HG02798 (cell line): ENCODE results near the gene PIBF1.
A peak's percentile ranks its signal among the peaks of the same experiment; 100 is the strongest.

Source experiments
- ATAC-seq: cut with Tn5 transposase; IDR thresholded peaks from one replicate; pipeline ENCODE4 v1.9.1; 2021; ENCODE audit warnings: mild to moderate bottlenecking; ENCODE audit not compliant: unreplicated experiment, poor library complexity

The PIBF1 gene

GRCh38 chr13:73057284-73058063, 275.5 kb downstream of the PIBF1 start:
- no peak for ATAC-seq

DNA sequence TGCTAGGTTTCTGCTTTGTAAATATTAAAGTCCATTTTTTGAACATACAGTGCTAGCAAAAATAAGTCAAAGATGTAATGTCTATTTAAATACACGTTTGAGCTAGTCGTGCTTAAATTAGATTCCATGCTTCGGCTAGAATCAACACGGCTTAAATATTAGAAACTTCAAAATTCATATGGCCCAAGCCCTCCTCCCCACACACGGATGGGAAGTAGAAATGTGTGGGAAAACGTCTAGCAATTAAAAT, 276.1 kb downstream of the PIBF1 start:
- ATAC-seq: no peak

GRCh38 chr13:73058432-73058735, 276.5 kb downstream of the PIBF1 start:
- peak; percentile 17 for ATAC-seq

DNA sequence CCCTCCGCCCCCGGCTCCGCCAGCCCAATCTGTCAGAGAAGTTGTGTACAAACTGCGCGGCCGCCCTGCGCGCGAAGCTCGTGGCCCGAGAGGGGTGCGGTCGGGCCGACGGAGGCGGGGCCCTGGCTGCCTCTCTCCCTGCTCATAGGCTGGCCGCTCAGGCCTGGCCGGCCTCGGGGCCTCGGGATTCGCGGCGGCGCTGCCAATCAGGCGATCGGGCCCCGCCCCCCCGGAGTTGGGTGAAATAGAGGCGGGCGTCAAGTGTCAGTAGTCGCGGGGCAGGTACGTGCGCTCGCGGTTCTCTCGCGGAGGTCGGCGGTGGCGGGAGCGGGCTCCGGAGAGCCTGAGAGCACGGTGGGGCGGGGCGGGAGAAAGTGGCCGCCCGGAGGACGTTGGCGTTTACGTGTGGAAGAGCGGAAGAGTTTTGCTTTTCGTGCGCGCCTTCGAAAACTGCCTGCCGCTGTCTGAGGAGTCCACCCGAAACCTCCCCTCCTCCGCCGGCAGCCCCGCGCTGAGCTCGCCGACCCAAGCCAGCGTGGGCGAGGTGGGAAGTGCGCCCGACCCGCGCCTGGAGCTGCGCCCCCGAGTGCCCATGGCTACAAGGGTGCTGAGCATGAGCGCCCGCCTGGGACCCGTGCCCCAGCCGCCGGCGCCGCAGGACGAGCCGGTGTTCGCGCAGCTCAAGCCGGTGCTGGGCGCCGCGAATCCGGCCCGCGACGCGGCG, 277.0 kb downstream of the PIBF1 start, which contains the start of gene KLF5:
Gene KLF5 (plus strand): TSS at position 270 of the 724 bp plus-strand sequence. CDS start 323 bp downstream, at position 593.
- peak; percentile 99 for ATAC-seq

DNA sequence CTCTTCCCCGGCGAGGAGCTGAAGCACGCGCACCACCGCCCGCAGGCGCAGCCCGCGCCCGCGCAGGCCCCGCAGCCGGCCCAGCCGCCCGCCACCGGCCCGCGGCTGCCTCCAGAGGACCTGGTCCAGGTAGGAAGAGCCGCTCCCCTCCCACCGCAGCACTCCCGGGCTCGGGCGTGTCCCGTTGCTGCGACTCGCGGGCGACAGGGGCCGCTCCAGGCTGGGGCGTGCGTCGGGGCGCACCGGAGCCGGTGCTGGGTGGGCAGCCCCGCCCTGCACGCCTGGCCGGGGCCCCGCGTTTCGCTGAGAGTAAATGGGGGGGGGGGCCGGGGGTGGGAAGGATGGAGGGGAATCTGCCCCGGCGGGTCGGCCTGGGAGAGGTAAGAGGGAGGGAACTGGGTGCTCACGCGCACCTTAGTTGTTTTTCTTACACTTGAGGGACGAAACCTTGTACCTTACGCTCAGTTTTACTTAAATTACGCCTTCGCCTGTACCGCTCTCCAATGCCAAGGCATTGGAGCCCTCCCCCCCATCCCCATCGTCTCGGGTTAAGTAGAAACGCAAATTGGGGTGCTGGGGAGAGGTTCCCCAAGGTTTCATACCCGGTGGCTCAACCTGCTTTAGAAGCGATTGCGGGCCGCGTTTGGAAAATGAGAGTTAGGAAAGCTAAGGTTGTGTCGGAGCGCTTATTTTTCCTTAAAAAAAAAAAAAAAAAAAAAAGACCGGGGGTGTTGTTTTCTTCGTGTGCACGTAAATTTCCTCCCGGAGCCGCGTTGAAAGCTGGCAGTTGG, 277.7 kb downstream of the PIBF1 start:
- peak; percentile 47 for ATAC-seq

DNA sequence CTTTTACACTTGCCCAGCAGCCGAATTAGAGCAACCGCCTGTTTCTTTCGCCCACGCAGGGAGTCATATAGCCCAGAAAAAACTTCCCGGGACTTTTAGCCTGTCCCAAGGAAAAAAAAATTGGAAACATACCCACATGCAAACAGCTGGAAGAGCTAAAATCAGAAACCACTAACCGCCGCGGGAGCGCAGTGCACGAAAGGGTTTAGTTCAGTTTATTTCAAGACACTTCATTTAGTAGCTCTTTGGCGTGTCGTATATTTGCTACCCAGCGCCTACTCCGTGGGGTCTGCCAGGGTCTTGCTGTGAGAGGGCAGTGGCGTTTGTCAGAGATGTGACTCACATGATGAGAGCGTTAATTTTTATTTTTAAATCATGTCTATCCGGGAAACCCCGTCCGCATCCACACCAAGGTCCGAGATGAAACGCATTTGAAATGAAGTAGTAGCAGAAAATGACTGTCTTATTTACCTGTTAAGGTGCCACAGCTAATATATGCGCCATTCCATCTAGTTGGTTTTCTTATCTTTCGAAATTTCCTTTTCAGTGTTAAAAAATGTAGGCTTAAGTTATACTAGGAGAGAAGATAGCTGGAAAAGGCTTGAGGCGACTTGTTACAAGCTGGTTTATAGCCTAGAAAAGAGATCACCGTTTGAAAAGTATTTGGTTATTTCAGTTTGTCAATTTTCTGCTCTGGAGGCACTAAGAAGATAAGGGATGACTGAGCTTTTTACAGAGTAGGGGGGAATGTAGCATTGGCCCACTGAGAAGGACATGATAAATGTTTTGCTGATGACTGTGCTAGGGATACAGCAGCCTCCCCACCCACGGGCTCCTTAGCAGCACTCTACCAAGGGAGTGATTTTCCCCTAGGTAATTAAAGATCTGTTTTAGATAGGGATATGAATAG, 278.6 kb downstream of the PIBF1 start:
- no peak for ATAC-seq

GRCh38 chr13:73061473-73061872, 279.5 kb downstream of the PIBF1 start:
- ATAC-seq: no peak

GRCh38 chr13:73061876-73062275, 279.9 kb downstream of the PIBF1 start:
- ATAC-seq: no peak

DNA sequence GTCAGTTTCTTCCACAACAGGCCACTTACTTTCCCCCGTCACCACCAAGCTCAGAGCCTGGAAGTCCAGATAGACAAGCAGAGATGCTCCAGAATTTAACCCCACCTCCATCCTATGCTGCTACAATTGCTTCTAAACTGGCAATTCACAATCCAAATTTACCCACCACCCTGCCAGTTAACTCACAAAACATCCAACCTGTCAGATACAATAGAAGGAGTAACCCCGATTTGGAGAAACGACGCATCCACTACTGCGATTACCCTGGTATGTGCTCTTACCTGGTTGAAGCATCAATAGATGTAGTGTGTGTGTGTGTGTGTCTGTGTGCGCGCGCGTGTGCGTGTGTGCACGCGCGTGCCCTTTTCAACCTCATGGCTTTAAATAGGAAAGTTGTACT, 280.5 kb downstream of the PIBF1 start:
- ATAC-seq: no peak

DNA sequence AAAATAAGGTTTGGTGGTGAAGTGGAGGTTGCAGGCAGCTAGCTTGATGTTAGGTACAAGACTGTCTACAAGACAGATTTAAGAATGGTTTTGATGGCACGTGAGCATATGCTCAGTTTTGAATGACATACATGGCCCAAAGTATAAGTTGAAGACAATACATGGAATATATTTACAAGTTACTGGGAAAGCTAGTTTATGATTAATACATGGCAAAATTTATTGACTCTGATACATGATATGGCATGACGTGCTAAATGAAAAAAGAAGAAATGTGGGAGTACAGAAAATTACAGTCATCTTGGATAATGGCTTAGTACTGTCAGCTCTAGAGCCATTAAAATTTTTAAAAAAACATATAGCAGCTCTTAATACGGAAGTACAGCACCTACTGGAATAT, 281.2 kb downstream of the PIBF1 start:
- no peak for ATAC-seq

- no peak for ATAC-seq
Measured at GRCh38 chr13:73065036-73065435, 283.1 kb downstream of the PIBF1 start.

DNA sequence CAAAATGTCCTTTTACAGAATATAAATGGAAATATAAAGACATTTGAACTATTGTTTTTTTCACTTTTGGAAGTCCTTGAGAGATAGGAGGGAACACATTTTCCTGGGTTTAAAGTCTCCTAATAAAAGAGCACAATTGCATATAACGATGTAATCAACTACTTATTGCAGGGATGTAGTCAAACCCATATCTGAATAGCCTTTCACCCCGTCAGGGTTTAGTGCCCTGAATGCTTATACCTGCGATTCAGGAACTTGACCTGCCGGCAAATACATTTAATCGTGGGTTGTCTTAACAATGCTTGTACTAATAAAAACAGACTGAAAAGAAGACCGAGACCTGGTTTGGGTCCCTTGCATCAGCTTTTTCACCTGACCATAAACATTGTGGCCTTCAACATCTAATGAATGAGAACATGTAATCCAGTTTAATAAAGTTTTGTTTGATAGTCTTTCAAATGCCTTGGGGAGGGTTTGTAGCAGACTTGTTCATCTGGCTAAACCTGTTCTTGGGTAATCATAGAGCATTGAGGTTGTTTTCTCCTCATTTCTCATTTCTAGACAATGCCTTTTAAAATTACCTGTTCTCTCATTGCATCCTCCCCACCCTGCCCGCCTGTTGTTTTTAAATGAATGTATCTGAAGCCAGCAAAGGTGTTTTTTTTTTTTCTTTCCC, 283.9 kb downstream of the PIBF1 start:
- ATAC-seq: no peak
